Activated CD4-positive, alpha-beta T cell treated with anti-CD3 and anti-CD28 coated beads, Interleukin-2, amount 10 ng/mL, durations not matched to agents 7 days and 5 days (primary cell): ENCODE data around the gene DSC1. TPM values are rescaled to one million over a fixed set of nuclear protein-coding genes. Genes with fewer than 3 reads are reported as not detected.

Experiments
- CTCF ChIA-PET: fragments of 350-600 bp; sonication (Branson Sonifier 250); formaldehyde crosslinking; loops from one replicate; lab custom pipeline; 2021; ENCODE audit warnings: antibody characterized with exemption; lab: Charles Lee
- POLR2A ChIA-PET: fragments of 350-600 bp; sonication (Branson Sonifier 250); formaldehyde crosslinking; loops from one replicate; lab custom pipeline; 2021; ENCODE audit warnings: antibody characterized with exemption; lab: Charles Lee
- DNase-seq: peaks from one replicate; pipeline ENCODE4 v3.0.0-alpha.2; 2020
- H3K27ac Mint-ChIP-seq: one replicate; pipeline ENCODE4 v1.8.0; 2021; ENCODE audit warnings: mild to moderate bottlenecking, moderate library complexity, mixed read lengths
- H3K27me3 Mint-ChIP-seq: one replicate; pipeline ENCODE4 v1.8.0; 2021; ENCODE audit warnings: mixed read lengths
- H3K36me3 Mint-ChIP-seq: one replicate; pipeline ENCODE4 v1.8.0; 2021; ENCODE audit warnings: low read depth, mixed read lengths
- H3K4me1 Mint-ChIP-seq: one replicate; pipeline ENCODE4 v1.8.0; 2021; ENCODE audit warnings: mixed read lengths
- H3K4me3 Mint-ChIP-seq: one replicate; pipeline ENCODE4 v1.8.0; 2021; ENCODE audit warnings: mild to moderate bottlenecking, moderate library complexity, mixed read lengths
- H3K9me3 Mint-ChIP-seq: one replicate; pipeline ENCODE4 v1.8.0; 2021; ENCODE audit warnings: mixed read lengths
- total RNA-seq, 2 experiments: library from RNA; stranded (reverse); gene quantifications; one replicate each; pipeline ENCODE4 v1.2.3, GENCODE V29; 2021

The DSC1 gene
- total RNA-seq, 2 experiments from 2014 or later: 0.27 to 0.33 TPM

DNA sequence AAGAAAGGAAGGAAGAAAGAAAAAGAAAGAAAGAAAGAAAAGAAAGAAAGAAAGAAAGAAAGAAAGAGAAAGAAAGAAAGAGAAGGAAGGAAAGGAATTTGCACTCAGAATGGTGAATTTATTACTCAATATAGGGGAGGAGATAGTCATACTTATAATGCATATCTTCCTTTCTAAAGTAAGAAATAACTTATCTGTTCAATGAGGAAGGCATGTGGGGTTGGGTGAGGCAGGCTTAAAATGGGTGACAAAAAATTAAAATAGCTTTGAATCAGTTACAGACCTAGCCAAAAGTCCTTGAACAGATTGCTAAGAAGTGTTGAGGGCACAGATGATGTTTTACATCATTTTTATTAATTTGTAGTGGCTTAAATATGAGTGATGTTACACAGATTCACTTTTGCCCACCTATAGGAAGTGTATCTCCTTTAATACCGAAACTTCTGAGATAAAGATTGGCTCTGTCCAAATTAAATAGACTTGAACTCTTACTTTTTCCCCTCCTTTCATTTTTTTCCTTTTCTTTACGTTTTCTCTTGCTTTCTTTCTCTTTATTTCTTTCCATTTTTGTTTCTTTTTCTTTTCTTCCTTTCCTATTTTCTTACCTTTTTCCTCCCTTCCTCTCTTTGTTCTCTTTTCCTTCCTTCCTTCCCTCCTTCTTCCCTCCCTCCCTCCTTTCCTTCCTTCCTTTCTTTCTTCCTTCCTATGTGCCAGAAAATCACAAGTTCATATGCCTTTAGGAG, 45.6 kb downstream of the DSC1 start:
- Mint-ChIP-seq H3K9me3 (no peaks in the 10 kb centered on the region), H3K27me3 (no peaks in the 10 kb centered on the region), H3K27ac (no peak overlapping the region), H3K4me1 (peaks cover 5% of the 10 kb centered on the region), H3K4me3 (no peak overlapping the region), H3K36me3 (no peaks in the 10 kb centered on the region)
- POLR2A ChIA-PET: no interaction called here
- DNase-seq: no peak
- CTCF ChIA-PET: no interaction called here

DNA sequence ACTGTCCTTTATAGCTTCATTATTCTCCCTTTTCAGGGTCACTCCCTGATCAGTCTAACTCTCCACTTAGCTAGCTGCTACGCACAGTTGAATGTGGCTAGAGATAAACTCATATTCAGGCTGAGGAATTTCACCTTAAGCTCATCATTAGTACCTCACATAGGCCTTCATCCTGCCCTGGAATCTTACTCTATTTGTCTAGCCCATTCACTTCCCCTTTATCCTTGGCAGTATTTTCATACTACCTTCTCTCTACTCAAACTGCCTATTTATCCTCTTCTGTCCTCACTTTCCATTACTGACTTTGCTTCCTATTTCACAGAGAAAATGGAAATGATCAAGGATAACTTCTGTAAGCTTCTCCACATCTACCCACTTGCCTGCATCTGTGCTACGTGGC, 49.9 kb downstream of the DSC1 start:
- Mint-ChIP-seq H3K9me3 (no peaks in the 10 kb centered on the region), H3K27ac (no peak overlapping the region), H3K36me3 (no peaks in the 10 kb centered on the region), H3K27me3 (no peaks in the 10 kb centered on the region), H3K4me1 (no peaks in the 10 kb centered on the region), H3K4me3 (no peak overlapping the region)
- CTCF ChIA-PET: no interaction called here
- DNase-seq: no peak
- POLR2A ChIA-PET: no interaction called here

DNA sequence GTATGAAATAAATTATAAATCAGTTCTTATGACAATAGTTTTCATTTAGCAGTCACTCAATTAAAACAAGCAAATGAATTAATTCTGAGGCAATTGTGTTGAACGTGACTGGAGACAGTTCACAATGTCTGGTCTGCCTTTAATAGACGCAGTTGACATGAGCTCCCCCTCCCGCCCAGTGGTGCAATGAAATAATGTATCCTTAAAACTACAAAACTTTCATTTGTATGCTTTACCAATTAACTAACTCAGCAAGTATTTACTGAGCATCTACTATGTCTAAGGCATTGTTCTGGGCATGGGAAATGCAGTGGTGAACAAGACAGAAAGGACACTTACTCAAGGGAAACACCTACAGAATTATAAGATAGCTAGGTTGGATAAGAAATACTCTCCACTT, 56.9 kb downstream of the DSC1 start:
- POLR2A ChIA-PET: no interaction called here
- no peak overlapping the region for H3K27ac Mint-ChIP-seq
- H3K36me3 Mint-ChIP-seq: no peaks in the 10 kb centered on the region
- CTCF ChIA-PET: no interaction called here
- no peaks in the 10 kb centered on the region for H3K9me3 Mint-ChIP-seq
- no peak for DNase-seq
- peaks cover 19% of the 10 kb centered on the region for H3K27me3 Mint-ChIP-seq
- H3K4me1 Mint-ChIP-seq: no peaks in the 10 kb centered on the region
- H3K4me3 Mint-ChIP-seq: no peak overlapping the region

GRCh38 chr18:31104444-31104843, 58.2 kb downstream of the DSC1 start:
- ChIA-PET POLR2A (no interaction called here), CTCF (no interaction called here)
- no peak overlapping the region for H3K4me3 Mint-ChIP-seq
- no peak overlapping the region for H3K27ac Mint-ChIP-seq
- peaks cover 32% of the 10 kb centered on the region for H3K27me3 Mint-ChIP-seq
- H3K9me3 Mint-ChIP-seq: no peaks in the 10 kb centered on the region
- no peak for DNase-seq
- H3K36me3 Mint-ChIP-seq: no peaks in the 10 kb centered on the region
- no peaks in the 10 kb centered on the region for H3K4me1 Mint-ChIP-seq

DNA sequence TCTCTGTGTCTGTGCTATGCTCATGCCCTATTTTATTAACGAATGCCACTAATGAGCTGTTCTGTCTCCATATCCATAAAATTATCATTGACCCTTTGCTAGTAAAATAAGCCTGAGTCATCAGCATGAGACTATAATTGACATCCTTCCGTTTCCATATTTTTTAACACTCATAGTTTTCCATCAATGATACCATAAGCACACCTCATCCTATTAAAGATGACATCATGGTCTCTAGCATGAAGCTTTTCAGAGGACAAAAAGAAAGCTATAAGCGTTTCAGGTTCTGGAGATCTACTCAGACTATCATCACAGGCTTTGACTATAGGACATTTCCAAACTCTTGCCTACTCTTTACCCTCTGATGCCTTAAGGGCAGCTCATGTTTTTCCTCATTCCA, 59.2 kb downstream of the DSC1 start:
- H3K4me3 Mint-ChIP-seq: no peak overlapping the region
- ChIA-PET CTCF (no interaction called here), POLR2A (no interaction called here)
- no peaks in the 10 kb centered on the region for H3K36me3 Mint-ChIP-seq
- no peaks in the 10 kb centered on the region for H3K4me1 Mint-ChIP-seq
- peaks cover 38% of the 10 kb centered on the region for H3K27me3 Mint-ChIP-seq
- H3K27ac Mint-ChIP-seq: no peak overlapping the region
- no peak for DNase-seq
- no peaks in the 10 kb centered on the region for H3K9me3 Mint-ChIP-seq

DNA sequence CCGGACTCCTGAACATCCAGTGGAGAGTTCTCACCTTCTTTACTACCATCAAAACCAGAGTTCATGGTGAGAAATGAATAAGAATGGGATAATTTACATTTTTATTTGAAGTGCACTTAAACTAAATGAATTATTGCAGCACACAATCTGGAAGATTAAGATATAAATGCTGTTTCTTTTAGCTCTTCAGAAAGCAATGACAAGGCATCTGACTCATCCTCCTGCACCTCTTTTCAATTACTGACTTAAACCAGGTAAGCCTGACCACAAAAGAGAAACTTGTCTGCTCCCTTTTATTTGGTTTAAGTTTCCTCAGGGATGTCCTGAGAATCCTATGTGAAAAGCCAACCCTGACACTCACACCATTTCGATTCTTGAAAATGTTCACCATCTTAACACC, 59.7 kb downstream of the DSC1 start:
- Mint-ChIP-seq H3K27ac (no peak overlapping the region), H3K36me3 (no peaks in the 10 kb centered on the region), H3K27me3 (peaks cover 38% of the 10 kb centered on the region), H3K4me1 (no peaks in the 10 kb centered on the region), H3K9me3 (no peaks in the 10 kb centered on the region), H3K4me3 (no peak overlapping the region)
- POLR2A ChIA-PET: no interaction called here
- CTCF ChIA-PET: no interaction called here
- DNase-seq: no peak

DNA sequence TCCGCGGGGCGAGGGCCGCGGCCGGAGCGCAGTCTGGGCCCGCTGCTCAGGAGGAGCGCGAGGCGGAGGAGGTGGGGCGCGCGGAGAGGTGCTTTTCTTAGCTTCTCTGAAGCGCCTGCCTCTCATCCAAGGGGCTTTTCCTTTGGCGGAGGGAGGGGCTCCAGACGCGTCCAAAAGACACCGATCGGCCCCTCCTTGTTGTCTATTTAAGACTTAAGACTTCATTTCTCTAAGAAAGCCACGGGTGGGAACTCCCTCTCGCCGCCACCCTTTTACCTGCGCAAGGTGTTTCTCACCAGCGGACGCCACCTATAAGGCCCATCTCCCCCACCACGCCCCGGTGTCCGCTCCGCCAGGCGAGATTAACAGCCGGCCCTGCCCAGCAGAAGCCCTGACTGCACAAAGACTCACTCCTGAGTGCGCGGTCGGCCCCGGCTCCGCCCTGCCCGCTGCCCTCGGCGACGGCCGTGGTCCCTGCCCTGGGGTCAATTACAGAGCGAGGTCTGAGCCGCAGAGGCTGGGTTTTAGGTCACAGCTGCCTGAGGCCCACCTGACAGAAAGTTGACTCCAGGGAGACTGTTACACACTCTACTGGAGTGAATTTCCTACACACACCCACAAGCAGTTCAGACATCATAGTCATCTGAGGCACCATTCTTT, 60.5 kb downstream of the DSC1 start, which contains the start of gene DSC2:
Gene DSC2, minus strand, starts transcription at position 397 of the 660 bp plus-strand sequence. CDS start 450 bp downstream, outside the sequence.
- Mint-ChIP-seq H3K4me1 (no peaks in the 10 kb centered on the region), H3K36me3 (no peaks in the 10 kb centered on the region), H3K27ac (no peak within 1 kb of the TSS), H3K9me3 (no peaks in the 10 kb centered on the region), H3K4me3 (no peak within 1 kb of the TSS), H3K27me3 (peaks cover 38% of the 10 kb centered on the region)
- ChIA-PET CTCF (no interaction called here), POLR2A (no interaction called here)
- DNase-seq: no peak

DNA sequence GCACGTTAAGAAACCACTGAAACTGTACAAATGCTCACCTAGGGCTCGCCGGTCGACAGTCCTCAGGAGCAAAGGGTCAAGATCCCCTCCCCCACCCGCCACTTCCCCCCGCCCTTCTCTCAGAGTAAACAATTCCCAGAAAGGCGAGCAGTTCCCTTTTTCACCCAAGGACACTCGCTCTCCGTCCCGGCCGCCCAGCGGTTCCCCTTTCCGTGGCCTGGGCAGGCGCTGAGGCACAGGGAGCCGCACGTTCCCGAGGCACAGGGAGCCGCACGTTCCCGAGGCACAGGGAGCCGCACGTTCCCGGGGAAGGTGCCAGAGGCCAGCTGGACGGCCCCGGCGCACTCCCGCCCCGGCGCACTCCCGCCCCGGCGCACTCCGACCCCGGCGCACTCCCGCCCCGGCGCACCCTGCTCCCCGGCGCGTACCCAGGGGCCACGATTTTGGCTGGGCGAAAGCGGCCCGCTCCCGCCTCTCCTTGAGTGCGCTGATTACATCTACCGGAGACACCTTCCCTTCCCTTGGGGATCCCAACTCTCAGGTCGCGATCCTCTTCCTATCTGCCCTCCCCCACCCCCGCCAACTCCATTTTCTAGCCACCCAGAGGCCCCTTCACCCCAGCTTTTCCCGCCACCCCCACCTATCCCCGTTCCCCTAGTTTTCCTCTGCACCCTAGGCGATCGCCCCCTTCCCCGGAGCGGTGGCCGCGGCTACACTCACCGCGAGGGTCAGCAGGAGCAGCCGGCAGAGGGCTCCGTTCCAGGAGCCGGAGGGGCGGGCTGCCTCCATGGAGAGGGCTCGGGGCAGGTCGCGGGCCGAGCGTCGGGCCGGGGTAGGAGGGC, 61.3 kb downstream of the DSC1 start:
- H3K4me3 Mint-ChIP-seq: no peak overlapping the region
- POLR2A ChIA-PET: no interaction called here
- no peaks in the 10 kb centered on the region for H3K36me3 Mint-ChIP-seq
- peaks cover 38% of the 10 kb centered on the region for H3K27me3 Mint-ChIP-seq
- DNase-seq: no peak
- CTCF ChIA-PET: no interaction called here
- H3K9me3 Mint-ChIP-seq: no peaks in the 10 kb centered on the region
- no peak overlapping the region for H3K27ac Mint-ChIP-seq
- no peaks in the 10 kb centered on the region for H3K4me1 Mint-ChIP-seq

DNA sequence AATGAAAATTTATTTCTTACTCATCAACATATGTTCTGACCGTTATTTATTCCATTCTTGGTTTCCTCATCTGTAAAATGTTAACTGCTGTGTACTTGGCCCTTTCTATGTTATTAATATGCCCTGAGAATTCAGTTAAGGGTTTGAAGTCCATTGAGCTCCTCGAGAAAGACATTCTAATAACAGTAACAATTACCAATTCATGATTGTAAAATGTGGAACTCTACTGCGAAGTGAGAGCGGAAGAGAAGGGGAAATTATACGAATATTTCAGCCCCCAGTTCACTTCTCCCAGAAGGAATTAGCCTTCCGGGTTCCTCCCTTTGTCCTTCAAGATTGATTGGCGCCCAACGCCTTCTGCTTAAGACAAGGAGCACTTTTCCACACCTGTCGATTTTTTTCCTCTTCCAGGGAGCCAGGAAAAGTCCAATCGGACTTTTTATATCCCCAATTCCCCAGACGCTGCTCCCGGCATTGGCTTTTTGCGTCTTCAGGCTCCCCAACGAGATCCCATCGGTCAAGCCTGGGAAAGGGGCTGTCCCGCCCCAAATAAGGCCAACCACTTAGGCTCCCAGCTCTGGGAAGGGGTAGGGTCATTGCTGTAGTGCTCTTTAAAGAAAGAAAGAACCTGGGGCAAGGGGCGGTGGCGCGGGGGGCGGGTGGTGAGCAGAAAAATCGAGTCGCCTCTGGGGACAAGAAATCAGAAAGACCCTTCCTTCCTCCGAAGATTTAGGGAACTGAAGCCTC, 62.0 kb downstream of the DSC1 start:
- H3K27ac Mint-ChIP-seq: no peak overlapping the region
- no peak overlapping the region for H3K4me3 Mint-ChIP-seq
- DNase-seq: no peak
- ChIA-PET POLR2A (no interaction called here), CTCF (no interaction called here)
- H3K9me3 Mint-ChIP-seq: no peaks in the 10 kb centered on the region
- peaks cover 38% of the 10 kb centered on the region for H3K27me3 Mint-ChIP-seq
- no peaks in the 10 kb centered on the region for H3K4me1 Mint-ChIP-seq
- H3K36me3 Mint-ChIP-seq: no peaks in the 10 kb centered on the region

GRCh38 chr18:31099450-31100230, 63.0 kb downstream of the DSC1 start:
- H3K9me3 Mint-ChIP-seq: no peaks in the 10 kb centered on the region
- DNase-seq: no peak
- H3K4me3 Mint-ChIP-seq: no peak overlapping the region
- CTCF ChIA-PET: no interaction called here
- POLR2A ChIA-PET: no interaction called here
- H3K27me3 Mint-ChIP-seq: peaks cover 38% of the 10 kb centered on the region
- H3K36me3 Mint-ChIP-seq: no peaks in the 10 kb centered on the region
- H3K4me1 Mint-ChIP-seq: no peaks in the 10 kb centered on the region
- no peak overlapping the region for H3K27ac Mint-ChIP-seq

- Mint-ChIP-seq H3K9me3 (no peaks in the 10 kb centered on the region), H3K4me3 (no peak overlapping the region), H3K27me3 (peaks cover 38% of the 10 kb centered on the region), H3K36me3 (no peaks in the 10 kb centered on the region), H3K27ac (no peak overlapping the region), H3K4me1 (no peaks in the 10 kb centered on the region)
- ChIA-PET POLR2A (no interaction called here), CTCF (no interaction called here)
- no peak for DNase-seq
Measured at GRCh38 chr18:31098878-31099277, 63.8 kb downstream of the DSC1 start.

GRCh38 chr18:31097666-31098065, 65.0 kb downstream of the DSC1 start:
- ChIA-PET POLR2A (no interaction called here), CTCF (no interaction called here)
- DNase-seq: no peak
- no peaks in the 10 kb centered on the region for H3K9me3 Mint-ChIP-seq
- no peak overlapping the region for H3K27ac Mint-ChIP-seq
- H3K27me3 Mint-ChIP-seq: peaks cover 32% of the 10 kb centered on the region
- no peak overlapping the region for H3K4me3 Mint-ChIP-seq
- H3K36me3 Mint-ChIP-seq: no peaks in the 10 kb centered on the region
- H3K4me1 Mint-ChIP-seq: no peaks in the 10 kb centered on the region
